Upper lobe of left lung (tissue), 6 donors: ENCODE results near the gene EVC2. TPM values are rescaled to one million over a fixed set of nuclear protein-coding genes. Genes with fewer than 3 reads are reported as not detected.

Source experiments
- ATAC-seq, 2 donors: fragments of 200-7000 bp; cut with Tn5 transposase; one replicate each; pipeline ENCODE4 v1.9.1; 2022; ENCODE audit warnings: mild to moderate bottlenecking in 2 of 2, moderate library complexity in 2 of 2; ENCODE audit not compliant: low FRiP score in 2 of 2
- DNase-seq, 2 donors: peaks; one replicate each; pipeline ENCODE4 v3.0.0-alpha.2; 2019 to 2020
- H3K27ac ChIP-seq, 4 donors: fragments of 200-600 bp; sonication (generic); one replicate each; pipeline ENCODE4 v1.5.1; 2016 to 2019
- H3K27me3 ChIP-seq, 4 donors: fragments of 200-600 bp; sonication (generic); one replicate each; pipeline ENCODE4 v1.5.1; 2017 to 2019
- H3K36me3 ChIP-seq, 4 donors: fragments of 200-600 bp; sonication (generic); one replicate each; pipeline ENCODE4 v1.5.1; 2016 to 2019
- H3K4me1 ChIP-seq, 4 donors: fragments of 200-600 bp; sonication (generic); one replicate each; pipeline ENCODE4 v1.5.1; 2018 to 2019
- H3K4me3 ChIP-seq, 4 donors: fragments of 200-600 bp; sonication (generic); one replicate each; pipeline ENCODE4 v1.5.1; 2017 to 2019; ENCODE audit warnings: mild to moderate bottlenecking in 2 of 4, moderate library complexity in 1 of 4
- H3K9me3 ChIP-seq, 4 donors: fragments of 200-600 bp; sonication (generic); one replicate each; pipeline ENCODE4 v1.5.1; 2018 to 2019
- EP300 ChIP-seq, 4 donors: sonication (generic); formaldehyde crosslinking; IDR thresholded peaks; one replicate each; pipeline ENCODE4 v1.5.1; 2017; ENCODE audit warnings: antibody characterized with exemption in 4 of 4, control low read depth in 2 of 4
- POLR2A ChIP-seq, 4 donors: fragments of 450-650 bp; IDR thresholded peaks; one replicate each; pipeline ENCODE4 v1.5.1; 2016 to 2017; ENCODE audit warnings: antibody characterized with exemption in 4 of 4, mild to moderate bottlenecking in 2 of 4
- POLR2AphosphoS5 ChIP-seq, 2 donors: sonication (generic); formaldehyde crosslinking; IDR thresholded peaks; one replicate each; pipeline ENCODE4 v1.5.1; 2017; ENCODE audit warnings: antibody characterized with exemption in 2 of 2
- WGBS, 2 donors: methylation state at CpG; one replicate each; pipeline ENCODE4 v1.1.5; 2017 to 2018; 5-methylcytosine and 5-hydroxymethylcytosine counted together
- total RNA-seq, 6 donors: library from RNA; depleted of rRNA in 4 of 6; stranded (reverse); fragments of >200 nt in 4 of 6; gene quantifications; one replicate each; pipeline versions ENCODE4 v1.1.0 to v1.2.1, GENCODE V29; 2016 to 2021
- TF ChIP-seq, protein P1 (sequence below), 6 experiments: fragments of 450-650 bp in 4 of 6; fragments of 200-600 bp in 2 of 6; sonication (generic) in 2 of 6; IDR thresholded peaks; one replicate each; pipeline ENCODE4 v1.5.1; 2016 to 2019; ENCODE audit warnings: antibody characterized with exemption in 6 of 6
- donor health status: DM: no; HTN: no; CAD: no; lungs with moderate emphysema.
- donor health status: DM: no; HTN: yes; CAD: no; lungs with severe emphysema.

EVC2 gene
- total RNA-seq, 6 donors from 2014 or later, result 3.2 to 26.2 (median 5.6) TPM

DNA sequence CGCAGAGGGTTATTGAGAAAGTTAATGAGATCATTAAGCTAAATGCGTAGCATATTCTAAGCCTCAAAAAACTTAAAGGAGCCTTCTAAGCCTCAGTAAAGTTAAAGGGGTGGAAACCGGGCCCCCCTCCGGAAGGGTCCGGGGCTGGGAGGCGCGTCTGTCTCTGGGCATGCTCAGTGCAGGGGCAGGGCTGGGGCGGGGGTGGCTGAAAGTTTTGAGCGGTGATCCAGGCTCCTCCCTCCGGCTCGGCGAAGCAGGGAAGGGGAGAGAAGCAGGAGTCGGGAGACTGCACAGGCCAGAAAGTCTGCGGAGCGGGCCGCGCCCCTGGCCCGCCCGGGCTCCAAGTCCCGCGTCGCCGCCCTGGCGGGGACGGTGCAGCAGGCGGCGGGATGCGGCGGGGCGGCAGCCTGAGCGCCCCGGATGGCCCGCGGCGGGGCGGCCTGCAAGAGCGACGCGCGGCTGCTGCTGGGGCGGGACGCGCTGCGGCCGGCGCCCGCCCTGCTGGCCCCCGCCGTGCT is 2.7 kb upstream of the EVC2 start, which contains the start of gene EVC:
Gene EVC, plus strand, starts transcription at position 241 of the 518 bp plus-strand sequence. Its CDS starts 180 bp downstream, at position 421.
- Histone ChIP-seq H3K27ac (peak within 1 kb of the TSS; percentile 42 to 71 (median 58)), H3K27me3 (peaks cover 0 to 5% (median 1%) of the 10 kb centered on the region in 4 donors), H3K36me3 (no peaks in the 10 kb centered on the region), H3K9me3 (peaks cover 0 to 3% (median 0%) of the 10 kb centered on the region in 4 donors), H3K4me1 (peaks cover 3 to 18% (median 14%) of the 10 kb centered on the region in 4 donors), H3K4me3 (peak within 1 kb of the TSS; percentile 28 to 59 (median 55))
- ATAC-seq (peak; percentile 80 to 86), DNase-seq (peak; percentile 69 to 90)
- TF ChIP-seq, protein P1, sequence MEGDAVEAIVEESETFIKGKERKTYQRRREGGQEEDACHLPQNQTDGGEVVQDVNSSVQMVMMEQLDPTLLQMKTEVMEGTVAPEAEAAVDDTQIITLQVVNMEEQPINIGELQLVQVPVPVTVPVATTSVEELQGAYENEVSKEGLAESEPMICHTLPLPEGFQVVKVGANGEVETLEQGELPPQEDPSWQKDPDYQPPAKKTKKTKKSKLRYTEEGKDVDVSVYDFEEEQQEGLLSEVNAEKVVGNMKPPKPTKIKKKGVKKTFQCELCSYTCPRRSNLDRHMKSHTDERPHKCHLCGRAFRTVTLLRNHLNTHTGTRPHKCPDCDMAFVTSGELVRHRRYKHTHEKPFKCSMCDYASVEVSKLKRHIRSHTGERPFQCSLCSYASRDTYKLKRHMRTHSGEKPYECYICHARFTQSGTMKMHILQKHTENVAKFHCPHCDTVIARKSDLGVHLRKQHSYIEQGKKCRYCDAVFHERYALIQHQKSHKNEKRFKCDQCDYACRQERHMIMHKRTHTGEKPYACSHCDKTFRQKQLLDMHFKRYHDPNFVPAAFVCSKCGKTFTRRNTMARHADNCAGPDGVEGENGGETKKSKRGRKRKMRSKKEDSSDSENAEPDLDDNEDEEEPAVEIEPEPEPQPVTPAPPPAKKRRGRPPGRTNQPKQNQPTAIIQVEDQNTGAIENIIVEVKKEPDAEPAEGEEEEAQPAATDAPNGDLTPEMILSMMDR (IDR thresholded peaks at IDR 0.05), result peak in 1 of 6 experiments; percentile 10
- TF ChIP-seq POLR2AphosphoS5 (IDR thresholded peaks at IDR 0.05) (peak in 1 of 2 donors; percentile 12), POLR2A (IDR thresholded peaks at IDR 0.05) (peak in 1 of 4 donors; percentile 53), EP300 (IDR thresholded peaks at IDR 0.05) (no peak)
- 1 to 3% methylated on average over 25 to 49 of the region's 49 CpGs for WGBS, 2 donors

DNA sequence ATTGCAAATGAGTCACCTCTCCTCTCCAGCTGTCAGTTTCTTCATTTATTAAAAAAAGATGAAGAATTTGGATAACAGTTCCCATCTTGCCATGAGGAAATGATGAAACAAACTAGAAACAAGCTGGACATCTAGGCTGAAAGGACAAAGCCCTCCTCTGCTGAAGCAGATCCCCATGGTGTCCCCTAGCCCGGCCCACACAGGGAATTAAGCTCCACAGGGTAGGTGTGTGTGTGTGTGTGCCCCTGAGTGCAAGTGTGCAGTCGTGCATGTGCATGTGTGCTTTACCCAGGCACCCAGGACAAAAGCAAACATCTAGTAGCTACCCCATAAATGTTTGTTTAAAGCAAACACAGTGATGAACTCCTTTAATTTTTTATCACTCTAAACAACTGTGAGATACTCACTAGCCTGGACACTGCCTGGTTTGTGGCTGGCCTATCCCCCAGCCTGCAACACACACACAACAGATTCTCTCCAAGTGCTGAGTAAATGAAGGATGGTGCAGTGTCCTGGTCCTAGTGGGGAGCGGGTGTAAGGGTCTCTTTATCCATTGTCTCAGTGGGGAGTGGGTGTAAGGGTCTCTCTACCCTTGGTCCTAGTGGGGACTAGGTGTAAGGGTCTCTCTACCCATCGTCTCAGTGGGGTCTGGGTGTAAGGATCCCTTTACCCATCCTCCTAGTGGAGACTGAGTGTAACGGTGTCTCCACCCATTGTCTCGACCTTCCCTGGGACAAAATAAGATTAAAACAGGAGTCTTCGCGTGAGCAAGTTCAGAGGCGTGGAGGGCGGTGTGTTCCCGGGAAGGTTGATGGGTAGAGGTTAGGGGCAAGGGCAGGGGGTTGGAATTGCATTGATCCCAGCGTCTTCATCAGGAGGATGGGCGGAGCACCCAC is 2.0 kb upstream of the EVC2 start:
- H3K9me3 ChIP-seq, result peaks cover 0 to 2% (median 0%) of the 10 kb centered on the region in 4 donors
- peak in 1 of 2 donors; percentile 22 for ATAC-seq
- H3K27me3 ChIP-seq, result peaks cover 0 to 5% (median 1%) of the 10 kb centered on the region in 4 donors
- peak overlapping the region; percentile 42 to 71 (median 58) for H3K27ac ChIP-seq
- 19 to 20% methylated on average over 12 to 13 of the region's 13 CpGs for WGBS, 2 donors
- TF ChIP-seq, protein P1 (IDR thresholded peaks at IDR 0.05), result peak in 4 of 6 experiments; percentile 9 to 30 (median 16)
- TF ChIP-seq EP300 (IDR thresholded peaks at IDR 0.05) (no peak), POLR2AphosphoS5 (IDR thresholded peaks at IDR 0.05) (no peak)
- DNase-seq, result peak in 1 of 2 donors; percentile 14
- H3K36me3 ChIP-seq, result no peaks in the 10 kb centered on the region
- H3K4me3 ChIP-seq, result peak overlapping the region in 3 of 4 donors; percentile 51 to 59 (median 59)
- H3K4me1 ChIP-seq, result peaks cover 3 to 18% (median 14%) of the 10 kb centered on the region in 4 donors

DNA sequence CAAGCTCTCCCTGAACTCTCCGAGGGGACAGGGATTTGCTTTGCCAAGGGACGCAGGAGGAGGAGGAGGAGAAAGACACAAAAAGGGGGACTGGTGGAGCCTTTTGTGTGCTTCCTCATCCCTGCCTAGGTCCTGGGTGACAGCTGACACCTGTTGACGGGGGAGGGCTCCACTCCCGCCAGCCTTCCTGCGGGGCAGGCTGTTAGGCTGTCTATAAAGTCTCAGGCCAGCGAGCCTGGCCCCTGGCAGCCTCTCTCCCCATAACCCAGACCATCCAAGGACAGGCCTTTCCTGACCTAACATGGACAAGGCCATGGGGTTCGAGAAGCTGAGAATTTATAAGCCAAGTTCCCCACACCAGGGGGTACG is 832 bp upstream of the EVC2 start:
- TF ChIP-seq, protein P1 (IDR thresholded peaks at IDR 0.05), result no peak
- TF ChIP-seq EP300 (IDR thresholded peaks at IDR 0.05), result no peak
- TF ChIP-seq POLR2AphosphoS5 (IDR thresholded peaks at IDR 0.05), result no peak
- no peak for TF ChIP-seq POLR2A (IDR thresholded peaks at IDR 0.05)
- ATAC-seq, result no peak
- Histone ChIP-seq H3K27me3 (peaks cover 0 to 5% (median 1%) of the 10 kb centered on the region in 4 donors), H3K36me3 (no peaks in the 10 kb centered on the region), H3K4me1 (peaks cover 3 to 18% (median 14%) of the 10 kb centered on the region in 4 donors), H3K9me3 (no peaks in the 10 kb centered on the region), H3K27ac (peak overlapping the region in 3 of 4 donors; percentile 70 to 80 (median 79)), H3K4me3 (peak overlapping the region in 2 of 4 donors; percentile 52 to 76)
- peak in 1 of 2 donors; percentile 19 for DNase-seq
- whole genome bisulfite sequencing, 2 donors, result 66 to 75% methylated on average over 6 to 8 of the region's 8 CpGs

DNA sequence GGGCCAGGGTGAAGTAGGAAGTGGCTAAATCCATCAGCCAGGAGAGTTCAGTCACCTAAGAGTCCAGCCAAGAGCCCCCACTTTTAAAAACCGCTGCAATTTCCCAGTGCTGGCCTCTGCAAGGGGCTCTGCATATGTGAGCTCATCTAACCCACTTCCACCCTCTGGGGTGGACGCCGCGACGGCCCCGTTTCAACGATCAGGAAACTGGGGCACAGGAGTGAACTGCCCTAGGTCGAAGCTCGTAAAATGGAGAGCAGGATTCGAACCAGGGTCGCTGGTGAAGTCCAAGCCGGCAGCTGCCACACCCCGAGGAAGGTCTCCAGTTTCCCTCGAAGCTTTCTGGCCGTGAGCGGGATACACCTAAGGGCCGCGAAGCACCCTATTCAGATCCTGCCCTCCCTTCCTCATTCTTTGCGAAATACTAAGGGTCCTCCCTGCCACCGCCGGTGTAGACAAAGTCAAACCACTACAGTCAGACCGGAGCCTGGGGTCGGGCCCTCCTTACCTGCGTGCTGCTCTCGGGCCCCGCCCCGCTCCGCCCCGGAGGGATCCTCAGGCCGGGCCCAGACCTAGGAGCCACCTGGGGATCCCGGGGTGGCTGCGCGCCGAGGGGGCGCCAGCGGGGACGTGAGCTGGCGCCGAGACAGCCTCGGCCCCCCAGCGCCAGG is 446 bp downstream of the EVC2 start:
- H3K27me3 ChIP-seq, result peaks cover 0 to 5% (median 1%) of the 10 kb centered on the region in 4 donors
- H3K4me1 ChIP-seq, result peaks cover 3 to 18% (median 14%) of the 10 kb centered on the region in 4 donors
- WGBS, 2 donors, result 0 to 4% methylated on average over 8 to 22 of the region's 41 CpGs

More for the DNA sequence above, 446 bp downstream of the EVC2 start:
- no peak for TF ChIP-seq POLR2A (IDR thresholded peaks at IDR 0.05)
- no peak for TF ChIP-seq EP300 (IDR thresholded peaks at IDR 0.05)
- TF ChIP-seq, protein P1 (IDR thresholded peaks at IDR 0.05), result no peak
- TF ChIP-seq POLR2AphosphoS5 (IDR thresholded peaks at IDR 0.05), result no peak
- peak; percentile 3 to 30 for ATAC-seq
- H3K27ac ChIP-seq, result peak overlapping the region; percentile 70 to 80 (median 76)
- no peaks in the 10 kb centered on the region for H3K9me3 ChIP-seq
- H3K36me3 ChIP-seq, result no peaks in the 10 kb centered on the region
- peak in 1 of 2 donors; percentile 51 for DNase-seq
- H3K4me3 ChIP-seq, result peak overlapping the region; percentile 52 to 76 (median 63)
